Keratinocyte (primary cell): ENCODE data around the gene HSBP1L1. TPM values are rescaled to one million over a fixed set of nuclear protein-coding genes. Genes with fewer than 3 reads are reported as not detected.

Experiments used
- DNase-seq: peaks from one replicate; pipeline ENCODE4 v3.0.0-alpha.2; 2011; ENCODE audit warnings: low read depth, missing footprints, low spot score
- FAIRE-seq: peaks from 2 replicates; lab custom pipeline; 2011; peaks lifted over from hg19 to GRCh38; lab: Jason Lieb, UNC
- H2AFZ ChIP-seq: 2 replicates; pipeline ENCODE4 v1.6.0; 2012; ENCODE audit warnings: low read length, control low read depth, inconsistent platforms; ENCODE audit not compliant: control insufficient read depth
- H3K27ac ChIP-seq: 2 replicates; pipeline ENCODE4 v1.5.1; 2011; ENCODE audit warnings: low read length; ENCODE audit not compliant: control insufficient read depth, insufficient read depth
- H3K27me3 ChIP-seq: 3 replicates; pipeline ENCODE4 v1.6.0; 2011; ENCODE audit warnings: low read length; ENCODE audit not compliant: control insufficient read depth, insufficient read depth; ENCODE audit errors: extremely low read depth
- H3K36me3 ChIP-seq, 2 experiments: 2 replicates in 1 of 2; 3 replicates in 1 of 2; pipeline ENCODE4 v1.5.1; 2011; ENCODE audit warnings: low read length in 2 of 2, mild to moderate bottlenecking in 1 of 2; ENCODE audit not compliant: control insufficient read depth in 2 of 2, insufficient read depth in 2 of 2; ENCODE audit errors: extremely low read depth in 1 of 2
- H3K4me1 ChIP-seq: 3 replicates; pipeline ENCODE4 v1.5.1; 2011; ENCODE audit warnings: low read length; ENCODE audit not compliant: control insufficient read depth, insufficient read depth; ENCODE audit errors: extremely low read depth
- H3K4me2 ChIP-seq: 3 replicates; pipeline ENCODE4 v1.6.0; 2011; ENCODE audit warnings: low read depth, low read length; ENCODE audit not compliant: control insufficient read depth, insufficient read depth; ENCODE audit errors: extremely low read depth
- H3K4me3 ChIP-seq, 3 experiments: fragments of 200-600 bp in 1 of 3; sonication (generic) in 1 of 3; 2 replicates in 2 of 3; 3 replicates in 1 of 3; pipeline ENCODE4 v1.5.1; 2011 to 2016; ENCODE audit warnings: low read length in 3 of 3, mild to moderate bottlenecking in 3 of 3, control low read depth in 2 of 3, inconsistent platforms in 1 of 3, low read depth in 1 of 3, mixed read lengths in 1 of 3, mixed run types in 1 of 3, moderate library complexity in 1 of 3; ENCODE audit not compliant: control insufficient read depth in 2 of 3, insufficient read depth in 2 of 3; ENCODE audit errors: extremely low read depth in 1 of 3
- H3K79me2 ChIP-seq: 2 replicates; pipeline ENCODE4 v1.6.0; 2012; ENCODE audit warnings: low read length; ENCODE audit not compliant: control insufficient read depth, insufficient read depth
- H3K9ac ChIP-seq: 3 replicates; pipeline ENCODE4 v1.6.0; 2011; ENCODE audit warnings: low read length; ENCODE audit not compliant: control insufficient read depth, insufficient read depth; ENCODE audit errors: extremely low read depth
- H3K9me1 ChIP-seq: 3 replicates; pipeline ENCODE4 v1.6.0; 2011; ENCODE audit warnings: low read length; ENCODE audit not compliant: control insufficient read depth, insufficient read depth; ENCODE audit errors: extremely low read depth
- H3K9me3 ChIP-seq: 2 replicates; pipeline ENCODE4 v1.5.1; 2012; ENCODE audit warnings: low read depth, low read length; ENCODE audit not compliant: control insufficient read depth
- H4K20me1 ChIP-seq: 3 replicates; pipeline ENCODE4 v1.6.0; 2011; ENCODE audit warnings: low read length; ENCODE audit not compliant: control insufficient read depth, insufficient read depth; ENCODE audit errors: extremely low read depth
- CTCF ChIP-seq, 3 experiments: IDR thresholded peaks in 1 of 3; conservative IDR thresholded peaks in 1 of 3; optimal IDR thresholded peaks in 1 of 3; 2 replicates in 2 of 3; 3 replicates in 1 of 3; pipeline versions ENCODE3 to v1.5.1; 2011; ENCODE audit warnings: low read length in 3 of 3, mild to moderate bottlenecking in 3 of 3, moderate library complexity in 2 of 3, control low read depth in 1 of 3, inconsistent platforms in 1 of 3; ENCODE audit not compliant: insufficient read depth in 2 of 3; ENCODE audit errors: extremely low read depth in 1 of 3
- EZH2 ChIP-seq: IDR thresholded peaks from one replicate; pipeline ENCODE4 v1.6.1; 2012; ENCODE audit warnings: inconsistent platforms, mild to moderate bottlenecking, low read length, moderate library complexity
- dilution Hi-C: fragments of 300-500 bp; cut with MboI; formaldehyde crosslinking; loops from one replicate; pipeline ENCODE4 v1.7.0; 2020; ENCODE audit warnings: low sequenced_read_pairs; ENCODE audit not compliant: extremely low pct_ligation_motif_present
- polyA plus RNA-seq, 5 experiments: library from polyadenylated mRNA; depleted of rRNA in 3 of 5; stranded (reverse) in 3 of 5; stranded (forward) in 1 of 5; unstranded in 1 of 5; fragments of >200 nt; gene quantifications; 1 replicate in 1 of 5; 2 replicates in 3 of 5; 3 replicates in 1 of 5; pipeline versions ENCODE4 v1.2.1 to v1.2.3, GENCODE V29; 2011 to 2012; ENCODE audit warnings: missing spikeins in 2 of 5, low read depth in 1 of 5, low replicate concordance in 1 of 5

Gene HSBP1L1
- polyA plus RNA-seq, 1 donor (not counting 4 experiments of a cell fraction or from before 2014, with no cell fraction given) = 49.6 TPM

- H3K4me2 ChIP-seq = peak overlapping the region; percentile 98
- peaks cover 3% of the 10 kb centered on the region for H3K9me1 ChIP-seq
- peak overlapping the region; percentile 77 for H3K27ac ChIP-seq
- TF ChIP-seq EZH2 (no peak), CTCF (optimal IDR thresholded peaks at IDR 0.05 in 1 of 3, IDR thresholded peaks at IDR 0.05 in 1 of 3, conservative IDR thresholded peaks at IDR 0.05 in 1 of 3; ENCODE audit: extremely low read depth in 1 of 3, insufficient read depth in 2 of 3, low read length in 3 of 3) (peak in 1 of 3 experiments; percentile 40)
- peaks cover 21% of the 10 kb centered on the region for H4K20me1 ChIP-seq
- H3K27me3 ChIP-seq = no peaks in the 10 kb centered on the region
- peak overlapping the region; percentile 92 for H2AFZ ChIP-seq
- no peaks in the 10 kb centered on the region for H3K9me3 ChIP-seq
- no peak for DNase-seq
- peaks cover 13% of the 10 kb centered on the region for H3K4me1 ChIP-seq
- peaks cover 0 to 6% of the 10 kb centered on the region in 2 experiments for H3K36me3 ChIP-seq
- no peak for FAIRE-seq
- dilution Hi-C loops = no loop called here
- H3K79me2 ChIP-seq = peaks cover 52% of the 10 kb centered on the region
- peak overlapping the region; percentile 85 for H3K9ac ChIP-seq
- H3K4me3 ChIP-seq = peak overlapping the region; percentile 94 to 100 (median 99)
Observed at GRCh38 chr18:79988071-79988450, 23.6 kb downstream of the HSBP1L1 start.

- no peak for DNase-seq
Observed at GRCh38 chr18:79988451-79989194, 24.2 kb downstream of the HSBP1L1 start, which contains the start of gene TXNL4A. Gene TXNL4A, minus strand, starts transcription at chr18:79988563. Its CDS starts 171 bp downstream, at chr18:79988392.

More at GRCh38 chr18:79988451-79989194, 24.2 kb downstream of the HSBP1L1 start, which contains the start of gene TXNL4A:
- TF ChIP-seq EZH2 = no peak
- TF ChIP-seq CTCF (optimal IDR thresholded peaks at IDR 0.05 in 1 of 3, IDR thresholded peaks at IDR 0.05 in 1 of 3, conservative IDR thresholded peaks at IDR 0.05 in 1 of 3; ENCODE audit: extremely low read depth in 1 of 3, insufficient read depth in 2 of 3, low read length in 3 of 3) = no peak
- Histone ChIP-seq H3K9me1 (peaks cover 3% of the 10 kb centered on the region), H3K4me1 (peaks cover 13% of the 10 kb centered on the region), H3K27me3 (no peaks in the 10 kb centered on the region), H3K79me2 (peaks cover 46% of the 10 kb centered on the region), H2AFZ (peak within 1 kb of the TSS; percentile 92), H3K9ac (peak within 1 kb of the TSS; percentile 85), H3K27ac (peak within 1 kb of the TSS; percentile 77), H3K4me2 (peak within 1 kb of the TSS; percentile 98), H3K9me3 (no peaks in the 10 kb centered on the region), H3K4me3 (peak within 1 kb of the TSS; percentile 94 to 100 (median 99)), H4K20me1 (peaks cover 16% of the 10 kb centered on the region), H3K36me3 (peaks cover 0 to 6% of the 10 kb centered on the region in 2 experiments)
- dilution Hi-C loops = no loop called here
- peak; percentile 71 for FAIRE-seq
